ENCODE data around the gene ATP2B3. TPM values are rescaled to one million over a fixed set of nuclear protein-coding genes. Genes with fewer than 3 reads are reported as not detected.

ATP2B3 gene
- total and polyA plus RNA-seq, 2 of the 4 experiments (the other 2 are of a cell fraction), result under 0.01 to 0.03 TPM

DNA sequence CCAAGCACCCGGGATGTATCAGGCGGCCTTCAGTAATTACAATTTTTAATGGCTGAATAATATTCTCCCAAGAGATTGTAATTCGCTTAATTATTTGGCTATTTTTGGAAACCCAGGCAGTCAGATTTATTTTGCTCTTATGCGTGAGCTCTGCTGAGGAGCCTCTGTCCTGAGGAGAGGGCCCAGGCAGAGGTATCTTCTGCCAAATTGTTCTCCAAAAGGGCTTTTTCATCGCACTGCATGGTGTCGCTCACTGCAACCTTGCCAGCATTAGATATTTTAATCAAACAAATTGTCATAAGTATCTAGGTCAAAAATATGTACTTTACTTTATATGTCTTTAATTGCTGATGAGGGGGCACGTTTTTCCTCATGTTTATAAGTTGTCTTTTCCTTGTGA lies 5.8 kb downstream of the ATP2B3 start:
- H2AK9ac ChIP-seq (replicated peaks; ENCODE audit: low read depth, low read length, poor library complexity), result no peak overlapping the region
- no CpG with 5 or more reads among the region's 7 CpGs for WGBS, 2 experiments (ENCODE audit: extremely low coverage in 2 of 2, insufficient read length in 1 of 2)
- TF ChIP-seq, protein P1, sequence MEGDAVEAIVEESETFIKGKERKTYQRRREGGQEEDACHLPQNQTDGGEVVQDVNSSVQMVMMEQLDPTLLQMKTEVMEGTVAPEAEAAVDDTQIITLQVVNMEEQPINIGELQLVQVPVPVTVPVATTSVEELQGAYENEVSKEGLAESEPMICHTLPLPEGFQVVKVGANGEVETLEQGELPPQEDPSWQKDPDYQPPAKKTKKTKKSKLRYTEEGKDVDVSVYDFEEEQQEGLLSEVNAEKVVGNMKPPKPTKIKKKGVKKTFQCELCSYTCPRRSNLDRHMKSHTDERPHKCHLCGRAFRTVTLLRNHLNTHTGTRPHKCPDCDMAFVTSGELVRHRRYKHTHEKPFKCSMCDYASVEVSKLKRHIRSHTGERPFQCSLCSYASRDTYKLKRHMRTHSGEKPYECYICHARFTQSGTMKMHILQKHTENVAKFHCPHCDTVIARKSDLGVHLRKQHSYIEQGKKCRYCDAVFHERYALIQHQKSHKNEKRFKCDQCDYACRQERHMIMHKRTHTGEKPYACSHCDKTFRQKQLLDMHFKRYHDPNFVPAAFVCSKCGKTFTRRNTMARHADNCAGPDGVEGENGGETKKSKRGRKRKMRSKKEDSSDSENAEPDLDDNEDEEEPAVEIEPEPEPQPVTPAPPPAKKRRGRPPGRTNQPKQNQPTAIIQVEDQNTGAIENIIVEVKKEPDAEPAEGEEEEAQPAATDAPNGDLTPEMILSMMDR (conservative IDR thresholded peaks at IDR 0.05; ENCODE audit: low read depth, low read length), result no peak
- no peak for TF ChIP-seq POLR2A (IDR thresholded peaks at IDR 0.05; ENCODE audit: low read depth, low read length)
- TF ChIP-seq RCOR1 (IDR thresholded peaks at IDR 0.05; ENCODE audit: insufficient replicate concordance, low read length), result no peak
- no peak for TF ChIP-seq NFE2L2 (IDR thresholded peaks at IDR 0.05; ENCODE audit: low read depth, low read length)
- TF ChIP-seq RFX5 (IDR thresholded peaks at IDR 0.05; ENCODE audit: low read depth, low read length), result no peak
- no peak for TF ChIP-seq FOS (IDR thresholded peaks at IDR 0.05; ENCODE audit: low read depth, low read length)
- TF ChIP-seq BHLHE40 (IDR thresholded peaks at IDR 0.05; ENCODE audit: low read depth, low read length), result no peak
- no peak for TF ChIP-seq MAFK (IDR thresholded peaks at IDR 0.05; ENCODE audit: low read depth, low read length)
- no peak for TF ChIP-seq ELK1 (IDR thresholded peaks at IDR 0.05; ENCODE audit: borderline replicate concordance, low read depth, low read length)
- TF ChIP-seq RAD21 (IDR thresholded peaks at IDR 0.05; ENCODE audit: low read length), result no peak
- TF ChIP-seq CHD1 (IDR thresholded peaks at IDR 0.05; ENCODE audit: low read depth, low read length), result no peak
- no peak for TF ChIP-seq USF2 (IDR thresholded peaks at IDR 0.05; ENCODE audit: low read depth, low read length)
- TF ChIP-seq MXI1 (IDR thresholded peaks at IDR 0.05; ENCODE audit: borderline replicate concordance, low read depth, low read length), result no peak
- no peak for TF ChIP-seq SMC3 (IDR thresholded peaks at IDR 0.05; ENCODE audit: low read depth, low read length)
- TF ChIP-seq CEBPB (IDR thresholded peaks at IDR 0.05; ENCODE audit: low read depth, low read length), result no peak
- no peak for TF ChIP-seq MAZ (IDR thresholded peaks at IDR 0.05; ENCODE audit: borderline replicate concordance, low read depth, low read length)
- ATAC-seq (ENCODE audit: low read depth), result no peak
- no peak overlapping the region for H2BK20ac ChIP-seq (ENCODE audit: low read depth, low read length)
- H3K4me1 ChIP-seq (ENCODE audit: control insufficient read depth, insufficient read depth, low read length), result peaks cover 2% of the 10 kb centered on the region; the same call in 1 of the 2 replicates
- in situ Hi-C loops (cut with MboI; ENCODE audit: low sequenced_read_pairs), result no loop called here
- H2BK120ac ChIP-seq (ENCODE audit: low read depth, low read length), result no peak overlapping the region
- H4K91ac ChIP-seq (ENCODE audit: insufficient read depth, low read depth, low read length), result no peak overlapping the region
- H4K8ac ChIP-seq (ENCODE audit: low read depth in 2 of 2, low read length in 2 of 2), result no peak overlapping the region
- no peak for DNase-seq
- dilution Hi-C loops (cut with HindIII; ENCODE audit: low sequenced_read_pairs, unreplicated experiment), result no loop called here
- H2BK5ac ChIP-seq (ENCODE audit: low read depth, low read length, poor library complexity, severe bottlenecking), result no peak overlapping the region
- H2AFZ ChIP-seq (replicated peaks; ENCODE audit: low read length, poor library complexity), result no peak overlapping the region
- H3K4me3 ChIP-seq (ENCODE audit: insufficient read depth, low read depth, low read length), result no peak overlapping the region
- no TSS peak for BruUV-seq (replicated peaks)
- H3K14ac ChIP-seq (replicated peaks; ENCODE audit: low read depth, low read length), result no peak overlapping the region
- H3K56ac ChIP-seq (ENCODE audit: extremely low read depth, insufficient read depth, low read length), result no peak overlapping the region
- no peak overlapping the region for H2AK5ac ChIP-seq (ENCODE audit: low read depth, low read length)
- H4K20me1 ChIP-seq (ENCODE audit: insufficient read depth, low read length), result no peaks in the 10 kb centered on the region
- ChIA-PET POLR2A (ENCODE audit: unreplicated experiment) (no interaction called here), CTCF (interaction anchor here (0.7 kb wide), 1 partner anchor 682 kb away, joined by 3 read pairs; no protein-coding TSS in a partner anchor)
- no peak overlapping the region for H3K27ac ChIP-seq (ENCODE audit: insufficient read depth, low read length)
- H3K23ac ChIP-seq (ENCODE audit: low read depth, low read length), result no peak overlapping the region
- no peak overlapping the region for H3K18ac ChIP-seq (ENCODE audit: low read depth, low read length)
- no peak overlapping the region for H2BK15ac ChIP-seq (ENCODE audit: low read depth, low read length)
- H3K27me3 ChIP-seq (ENCODE audit: control insufficient read depth, insufficient read depth, low read length), result peaks cover 32% of the 10 kb centered on the region; the same call in 1 of the 2 replicates
- H3K79me1 ChIP-seq (ENCODE audit: low read depth in 1 of 2, low read length in 2 of 2), result no peaks in the 10 kb centered on the region
- H3K9me1 ChIP-seq (ENCODE audit: insufficient read depth, low read length), result no peaks in the 10 kb centered on the region; the same call in 1 of the 2 replicates
- no peak overlapping the region for H3K9ac ChIP-seq (ENCODE audit: low read depth, low read length)
- H4K5ac ChIP-seq (ENCODE audit: low read depth, low read length), result no peak overlapping the region
- no peak overlapping the region for H3K4ac ChIP-seq (ENCODE audit: low read depth, low read length)
- H3K4me2 ChIP-seq (ENCODE audit: low read depth, low read length), result no peak overlapping the region
- peaks cover 2% of the 10 kb centered on the region; the same call in 1 of the 2 replicates for H3K9me3 ChIP-seq (ENCODE audit: control insufficient read depth, insufficient read depth, low read length)
- intact Hi-C loops (cut with micrococcal nuclease), result no loop called here
- no peaks in the 10 kb centered on the region for H3K36me3 ChIP-seq (ENCODE audit: control insufficient read depth, insufficient read depth, low read length)
